Measurements from ENCODE around the gene WNT7B. TPM values are rescaled to one million over a fixed set of nuclear protein-coding genes. Genes with fewer than 3 reads are reported as not detected.

The WNT7B gene
- total and polyA plus RNA-seq, 10 of the 15 experiments (the other 5 are each of a cell fraction or from before 2014, with no cell fraction given) = 0.12 TPM; not detected in 9

- Histone ChIP-seq H3K27ac (ENCODE audit: control insufficient read depth, insufficient read depth) (no peak overlapping the region), H3K27me3 (replicated peaks in 1 of 2; ENCODE audit: control insufficient read depth in 2 of 2, insufficient read depth in 2 of 2, low read length in 1 of 2) (peaks cover 0 to 3% of the 10 kb centered on the region in 2 experiments; a peak in 2 of 4 replicates), H3K9ac (ENCODE audit: control insufficient read depth, insufficient read depth, low read length) (no peak overlapping the region), H2AFZ (ENCODE audit: control insufficient read depth, low read depth, low read length) (no peak overlapping the region), H3K4me3 (no peak overlapping the region), H3K79me2 (ENCODE audit: control insufficient read depth, insufficient read depth, low read length) (no peaks in the 10 kb centered on the region), H3K36me3 (ENCODE audit: control insufficient read depth in 2 of 2, insufficient read depth in 2 of 2, low read length in 1 of 2) (no peaks in the 10 kb centered on the region), H3K4me2 (ENCODE audit: control insufficient read depth, insufficient read depth) (no peak overlapping the region), H3K9me3 (replicated peaks; ENCODE audit: control insufficient read depth, insufficient read depth, low read length) (no peaks in the 10 kb centered on the region), H3K4me1 (ENCODE audit: control insufficient read depth, insufficient read depth, low read length) (no peaks in the 10 kb centered on the region), H4K20me1 (ENCODE audit: control insufficient read depth, insufficient read depth) (no peaks in the 10 kb centered on the region)
- BruUV-seq (replicated peaks) = no TSS peak
- whole genome bisulfite sequencing (ENCODE audit: insufficient coverage, insufficient replicate concordance, low lambda C conversion rate, missing lambda C conversion rate) = 69% methylated on average over 1 of the region's 1 CpG
- ChIA-PET CTCF (no interaction called here), POLR2A (no interaction called here), SMC1A (ENCODE audit: uncharacterized antibody, unreplicated experiment) (no interaction called here), RAD21 (ENCODE audit: unreplicated experiment) (no interaction called here)
- intact Hi-C loops (cut with micrococcal nuclease; ENCODE audit: unreplicated experiment) = no loop called here
- TF ChIP-seq HCFC1 (IDR thresholded peaks at IDR 0.05; ENCODE audit: low read length) (no peak), EP300 (IDR thresholded peaks at IDR 0.05; ENCODE audit: borderline replicate concordance in 1 of 2, control insufficient read depth in 1 of 2, low read depth in 2 of 2, low read length in 2 of 2) (no peak), SMAD1 (IDR thresholded peaks at IDR 0.05; ENCODE audit: low read depth, partially characterized antibody) (no peak)
- FAIRE-seq (no peak), DNase-seq (ENCODE audit: low read depth, low spot score) (no peak), ATAC-seq (no peak)
- in situ Hi-C loops (cut with MboI) = loop anchor here (25.0 kb wide), 1 partner anchor 1050 kb away; no protein-coding TSS in a partner anchor
Measured at GRCh38 chr22:45962434-45962718, 14.6 kb downstream of the WNT7B start.

- ATAC-seq (no peak), DNase-seq (ENCODE audit: low read depth, low spot score) (no peak), FAIRE-seq (no peak)
- Histone ChIP-seq H3K4me3 (no peak overlapping the region), H3K79me2 (ENCODE audit: control insufficient read depth, insufficient read depth, low read length) (no peaks in the 10 kb centered on the region), H3K9me3 (replicated peaks; ENCODE audit: control insufficient read depth, insufficient read depth, low read length) (no peaks in the 10 kb centered on the region), H3K4me1 (ENCODE audit: control insufficient read depth, insufficient read depth, low read length) (no peaks in the 10 kb centered on the region), H3K9ac (ENCODE audit: control insufficient read depth, insufficient read depth, low read length) (no peak overlapping the region), H3K4me2 (ENCODE audit: control insufficient read depth, insufficient read depth) (no peak overlapping the region), H3K36me3 (ENCODE audit: control insufficient read depth in 2 of 2, insufficient read depth in 2 of 2, low read length in 1 of 2) (no peaks in the 10 kb centered on the region), H3K27me3 (replicated peaks in 1 of 2; ENCODE audit: control insufficient read depth in 2 of 2, insufficient read depth in 2 of 2, low read length in 1 of 2) (peaks cover 0 to 3% of the 10 kb centered on the region in 2 experiments; a peak in 2 of 4 replicates), H2AFZ (ENCODE audit: control insufficient read depth, low read depth, low read length) (no peak overlapping the region), H3K27ac (ENCODE audit: control insufficient read depth, insufficient read depth) (no peak overlapping the region), H4K20me1 (ENCODE audit: control insufficient read depth, insufficient read depth) (no peaks in the 10 kb centered on the region)
- BruUV-seq (replicated peaks) = no TSS peak
- TF ChIP-seq ZNF622 (IDR thresholded peaks at IDR 0.05) (no peak), KLF5 (IDR thresholded peaks at IDR 0.05; ENCODE audit: partially characterized antibody) (no peak), RUNX3 (IDR thresholded peaks at IDR 0.05; ENCODE audit: low read length) (no peak), ATF7 (IDR thresholded peaks at IDR 0.05; ENCODE audit: low read depth) (no peak), ETV6 (conservative IDR thresholded peaks at IDR 0.05 in 1 of 2, IDR thresholded peaks at IDR 0.05 in 1 of 2; ENCODE audit: borderline replicate concordance in 1 of 2, low read depth in 1 of 2) (no peak)
- ChIA-PET POLR2A (no interaction called here), CTCF (no interaction called here), SMC1A (ENCODE audit: uncharacterized antibody, unreplicated experiment) (no interaction called here), RAD21 (ENCODE audit: unreplicated experiment) (interaction anchor here (0.7 kb wide), 1 partner anchor 480 kb away, joined by 3 read pairs; no protein-coding TSS in a partner anchor)
- intact Hi-C loops (cut with micrococcal nuclease; ENCODE audit: unreplicated experiment) (no loop called here), in situ Hi-C loops (cut with MboI) (loop anchor here (25.0 kb wide), 1 partner anchor 1050 kb away; no protein-coding TSS in a partner anchor)
- WGBS (ENCODE audit: insufficient coverage, insufficient replicate concordance, low lambda C conversion rate, missing lambda C conversion rate) = 37% methylated on average over 12 of the region's 17 CpGs
Measured at GRCh38 chr22:45961679-45962433, 15.1 kb downstream of the WNT7B start.
